GM11168 (cell line): ENCODE data around the gene RBM28.

Source experiments
- in situ Hi-C: fragments of 300-500 bp; cut with MboI; formaldehyde crosslinking; loops from one replicate; pipeline ENCODE4 v1.12.0; 2022; ENCODE audit warnings: low sequenced_read_pairs; ENCODE audit not compliant: unreplicated experiment

RBM28 gene

GRCh38 chr7:128265156-128265905 lies 78.4 kb downstream of the RBM28 start:
- in situ Hi-C loops, result no loop called here

- in situ Hi-C loops, result no loop called here
These were observed 79.2 kb downstream of the RBM28 start for GRCh38 chr7:128264477-128264876.

GRCh38 chr7:128263420-128263819 lies 80.3 kb downstream of the RBM28 start:
- in situ Hi-C loops, result no loop called here

- in situ Hi-C loops, result no loop called here
These were observed 81.3 kb downstream of the RBM28 start for GRCh38 chr7:128262273-128263028.

- in situ Hi-C loops, result no loop called here
These were observed 83.5 kb downstream of the RBM28 start for GRCh38 chr7:128260069-128260795.

- in situ Hi-C loops, result no loop called here
These were observed 84.3 kb downstream of the RBM28 start for GRCh38 chr7:128259131-128260061.

GRCh38 chr7:128257458-128257857 lies 86.2 kb downstream of the RBM28 start:
- in situ Hi-C loops, result no loop called here

- in situ Hi-C loops, result no loop called here
These were observed 88.4 kb downstream of the RBM28 start for GRCh38 chr7:128255271-128255670.

GRCh38 chr7:128254470-128254869 lies 89.2 kb downstream of the RBM28 start:
- in situ Hi-C loops, result loop anchor here (5.0 kb wide), 1 partner anchor 42 kb away; no protein-coding TSS in a partner anchor

- in situ Hi-C loops, result loop anchor here (5.0 kb wide), 1 partner anchor 41 kb away; no protein-coding TSS in a partner anchor
These were observed 90.0 kb downstream of the RBM28 start for GRCh38 chr7:128253701-128254100.

GRCh38 chr7:128251337-128251736 lies 92.4 kb downstream of the RBM28 start:
- in situ Hi-C loops, result loop anchor here (5.0 kb wide), 1 partner anchor 39 kb away; no protein-coding TSS in a partner anchor
